Measurements from ENCODE around the gene PFDN6. TPM values are rescaled to one million over a fixed set of nuclear protein-coding genes. Genes with fewer than 3 reads are reported as not detected.
A peak's percentile ranks its signal among the peaks of the same experiment; 100 is the strongest.

The PFDN6 gene
- total RNA-seq, 1 experiment from 2014 or later: 90.5 TPM

GRCh38 chr6:33271468-33272274 lies 17.7 kb upstream of the PFDN6 start, which contains the start of the genes RPS18 and VPS52:
TSS of gene RPS18 (plus strand) at chr6:33272075. CDS start at chr6:33272120, 45 bp downstream.
TSS of gene VPS52 (minus strand) at chr6:33271876. CDS start at chr6:33271675, 201 bp downstream.
- no peaks in the 10 kb centered on the region for H3K27me3 ChIP-seq (ENCODE audit: insufficient read depth, low read length)
- ATAC-seq (peak; percentile 76), DNase-seq (ENCODE audit: low read depth, low spot score) (peak; percentile 99)
- H3K27ac ChIP-seq (ENCODE audit: low read depth, low read length): peak within 1 kb of the TSS; percentile 82
- H2AFZ ChIP-seq (ENCODE audit: low read depth, low read length, poor library complexity, severe bottlenecking): peak within 1 kb of the TSS; percentile 85
- peaks cover 22% of the 10 kb centered on the region for H4K20me1 ChIP-seq (ENCODE audit: insufficient read depth)
- no peaks in the 10 kb centered on the region for H3K9me2 ChIP-seq (ENCODE audit: insufficient read depth)
- RAD21 ChIA-PET (ENCODE audit: low non-redundant PET in 1 of 2, low total read pairs in 2 of 2, uncharacterized antibody in 2 of 2, unreplicated experiment in 2 of 2): no interaction called here
- peaks cover 32 to 47% of the 10 kb centered on the region in 2 experiments for H3K4me1 ChIP-seq (ENCODE audit: control insufficient read depth in 1 of 2, insufficient read depth in 2 of 2, low read length in 2 of 2)
- CTCF ChIA-PET: interaction anchor here (0.8 to 1.3 kb wide), 4 partner anchors 11 to 24 kb away, joined by 3 to 5 read pairs (median 4); no protein-coding TSS in a partner anchor
- no peaks in the 10 kb centered on the region for H3K9me3 ChIP-seq (ENCODE audit: control insufficient read depth in 1 of 2, insufficient read depth in 1 of 2, low read depth in 1 of 2, low read length in 2 of 2)
- TSS peak; percentile 85 for BruUV-seq (replicated peaks)
- H3K79me2 ChIP-seq (ENCODE audit: insufficient read depth, low read length): peaks cover 63% of the 10 kb centered on the region
- H3K4me2 ChIP-seq (ENCODE audit: low read length): peak within 1 kb of the TSS; percentile 86
- H3K36me3 ChIP-seq (ENCODE audit: control insufficient read depth in 1 of 2, insufficient read depth in 2 of 2, low read length in 2 of 2): peaks cover 32 to 61% of the 10 kb centered on the region in 2 experiments
- peak within 1 kb of the TSS; percentile 98 for H3K9ac ChIP-seq (ENCODE audit: low read length)
- H3K4me3 ChIP-seq (replicated peaks in 1 of 2; ENCODE audit: low read depth in 1 of 2, low read length in 2 of 2): peak within 1 kb of the TSS; percentile 75 to 99
- POLR2A ChIA-PET: interaction anchor here (0.6 to 2.2 kb wide), 15 partner anchors 11 to 302 kb away, joined by 3 to 24 read pairs (median 4); partner anchors contain the start of genes PFDN6, RGL2, RXRB and SLC39A7
- intact Hi-C loops (cut with micrococcal nuclease): no loop called here
- TF ChIP-seq POLR2AphosphoS5 (IDR thresholded peaks at IDR 0.05; ENCODE audit: low read depth, low read length) (peak; percentile 99), FOSL1 (IDR thresholded peaks at IDR 0.05; ENCODE audit: low read depth) (no peak), SIN3A (IDR thresholded peaks at IDR 0.05; ENCODE audit: low read depth) (no peak), EGR1 (IDR thresholded peaks at IDR 0.05; ENCODE audit: low read depth) (no peak), ATF3 (IDR thresholded peaks at IDR 0.05) (no peak), RAD21 (IDR thresholded peaks at IDR 0.05; ENCODE audit: low read depth) (no peak), YY1 (IDR thresholded peaks at IDR 0.05; ENCODE audit: extremely low read depth, insufficient replicate concordance, low read depth, low read length) (peak; percentile 91), ZNF274 (IDR thresholded peaks at IDR 0.05; ENCODE audit: low read depth, low read length) (no peak), SP1 (IDR thresholded peaks at IDR 0.05; ENCODE audit: low read depth) (no peak), SRF (IDR thresholded peaks at IDR 0.05; ENCODE audit: low read depth) (no peak), CTCF (IDR thresholded peaks at IDR 0.05 in 2 of 3, conservative IDR thresholded peaks at IDR 0.05 in 1 of 3; ENCODE audit: borderline replicate concordance in 1 of 3, insufficient read depth in 1 of 3, low read depth in 2 of 3, low read length in 2 of 3) (no peak), CBX3 (IDR thresholded peaks at IDR 0.05; ENCODE audit: low read depth) (no peak), CEBPB (IDR thresholded peaks at IDR 0.05; ENCODE audit: low read depth) (no peak), ELF1 (IDR thresholded peaks at IDR 0.05; ENCODE audit: borderline replicate concordance, low read depth) (no peak), ZFX (IDR thresholded peaks at IDR 0.05) (peak; percentile 85), JUND (IDR thresholded peaks at IDR 0.05) (no peak), TCF7L2 (IDR thresholded peaks at IDR 0.05; ENCODE audit: borderline replicate concordance, extremely low read depth, insufficient read depth, insufficient read length) (no peak), POLR2A (IDR thresholded peaks at IDR 0.05; ENCODE audit: borderline replicate concordance, extremely low read depth, insufficient read depth, insufficient read length) (peak; percentile 98), EZH2phosphoT487 (IDR thresholded peaks at IDR 0.05; ENCODE audit: borderline replicate concordance) (no peak), EZH2 (IDR thresholded peaks at IDR 0.05) (no peak)
- TF ChIP-seq, protein P1, sequence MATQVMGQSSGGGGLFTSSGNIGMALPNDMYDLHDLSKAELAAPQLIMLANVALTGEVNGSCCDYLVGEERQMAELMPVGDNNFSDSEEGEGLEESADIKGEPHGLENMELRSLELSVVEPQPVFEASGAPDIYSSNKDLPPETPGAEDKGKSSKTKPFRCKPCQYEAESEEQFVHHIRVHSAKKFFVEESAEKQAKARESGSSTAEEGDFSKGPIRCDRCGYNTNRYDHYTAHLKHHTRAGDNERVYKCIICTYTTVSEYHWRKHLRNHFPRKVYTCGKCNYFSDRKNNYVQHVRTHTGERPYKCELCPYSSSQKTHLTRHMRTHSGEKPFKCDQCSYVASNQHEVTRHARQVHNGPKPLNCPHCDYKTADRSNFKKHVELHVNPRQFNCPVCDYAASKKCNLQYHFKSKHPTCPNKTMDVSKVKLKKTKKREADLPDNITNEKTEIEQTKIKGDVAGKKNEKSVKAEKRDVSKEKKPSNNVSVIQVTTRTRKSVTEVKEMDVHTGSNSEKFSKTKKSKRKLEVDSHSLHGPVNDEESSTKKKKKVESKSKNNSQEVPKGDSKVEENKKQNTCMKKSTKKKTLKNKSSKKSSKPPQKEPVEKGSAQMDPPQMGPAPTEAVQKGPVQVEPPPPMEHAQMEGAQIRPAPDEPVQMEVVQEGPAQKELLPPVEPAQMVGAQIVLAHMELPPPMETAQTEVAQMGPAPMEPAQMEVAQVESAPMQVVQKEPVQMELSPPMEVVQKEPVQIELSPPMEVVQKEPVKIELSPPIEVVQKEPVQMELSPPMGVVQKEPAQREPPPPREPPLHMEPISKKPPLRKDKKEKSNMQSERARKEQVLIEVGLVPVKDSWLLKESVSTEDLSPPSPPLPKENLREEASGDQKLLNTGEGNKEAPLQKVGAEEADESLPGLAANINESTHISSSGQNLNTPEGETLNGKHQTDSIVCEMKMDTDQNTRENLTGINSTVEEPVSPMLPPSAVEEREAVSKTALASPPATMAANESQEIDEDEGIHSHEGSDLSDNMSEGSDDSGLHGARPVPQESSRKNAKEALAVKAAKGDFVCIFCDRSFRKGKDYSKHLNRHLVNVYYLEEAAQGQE (IDR thresholded peaks at IDR 0.05; ENCODE audit: low read depth): no peak
- TF ChIP-seq, protein P2, sequence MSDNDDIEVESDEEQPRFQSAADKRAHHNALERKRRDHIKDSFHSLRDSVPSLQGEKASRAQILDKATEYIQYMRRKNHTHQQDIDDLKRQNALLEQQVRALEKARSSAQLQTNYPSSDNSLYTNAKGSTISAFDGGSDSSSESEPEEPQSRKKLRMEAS (IDR thresholded peaks at IDR 0.05): no peak
